Heart left ventricle (tissue), 13 donors: ENCODE data around the gene TMTC3.

ENCODE experiments used
- POLR2A ChIP-seq, 2 donors: fragments of 450-650 bp; IDR thresholded peaks; one replicate each; pipeline ENCODE4 v1.6.1; 2017; ENCODE audit warnings: antibody characterized with exemption in 2 of 2, mild to moderate bottlenecking in 2 of 2, moderate library complexity in 2 of 2
- TF ChIP-seq, protein P1 (sequence below), 12 donors: fragments of 200-600 bp; sonication (generic) in 4 of 12; IDR thresholded peaks; one replicate each; pipeline versions ENCODE4 v1.5.0 to v1.8.0; 2018 to 2022; ENCODE audit warnings: antibody characterized with exemption in 12 of 12, mild to moderate bottlenecking in 5 of 12
- donor health status: ischemic (EF 13 %, LVEDD 7.1; RV severe dilation, severe dysfunction).
- donor health status: DM: no; HTN: yes; CAD: no.
- donor health status: DM: no; HTN: no; CAD: no.
- donor health status: ischemic (EF 25% LVEDD 6.9; RV normal size, moderate dysfunction).
- donor health status: ischemic (EF 25% LVEDD 5.7; RV mildly dilated, moderate dysfunction).
- donor health status: ischemic (EF 35%, LVEDD 5.7; RV mildly dilated, moderate dysfunction).
- donor health status: nonischemic (EF 11% LVEDD 7.7; RV severe dilation, severe dysfunction).
- donor health status: DM: yes; HTN: yes; CAD: no.
- donor health status: PGD.
- donor health status: ischemic (EF 29% LVEDD 5.4; RV normal size, mild dysfunction).
- donor health status: nonischemic (EF 23%, LVEDD 6.1; RV moderate dilation, normal function).

DNA sequence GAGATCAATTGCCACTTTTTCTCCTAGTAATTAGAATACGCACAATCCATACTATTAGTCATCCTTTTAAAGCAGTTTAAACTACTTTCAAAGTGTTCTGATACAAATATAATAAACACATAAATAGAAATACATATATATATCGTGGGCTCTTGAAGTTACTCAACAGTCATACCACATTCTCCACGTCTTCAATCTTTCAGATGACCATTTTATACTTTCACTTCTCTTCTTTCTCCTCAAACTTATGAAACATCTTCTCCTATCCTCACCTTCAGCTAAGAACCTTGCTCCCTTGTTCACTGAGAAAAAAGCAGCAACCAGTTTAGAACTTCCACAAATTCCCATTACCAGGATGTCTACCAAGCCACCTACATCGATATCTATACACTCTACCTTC, 19.4 kb upstream of the TMTC3 start:
- TF ChIP-seq, protein P1, sequence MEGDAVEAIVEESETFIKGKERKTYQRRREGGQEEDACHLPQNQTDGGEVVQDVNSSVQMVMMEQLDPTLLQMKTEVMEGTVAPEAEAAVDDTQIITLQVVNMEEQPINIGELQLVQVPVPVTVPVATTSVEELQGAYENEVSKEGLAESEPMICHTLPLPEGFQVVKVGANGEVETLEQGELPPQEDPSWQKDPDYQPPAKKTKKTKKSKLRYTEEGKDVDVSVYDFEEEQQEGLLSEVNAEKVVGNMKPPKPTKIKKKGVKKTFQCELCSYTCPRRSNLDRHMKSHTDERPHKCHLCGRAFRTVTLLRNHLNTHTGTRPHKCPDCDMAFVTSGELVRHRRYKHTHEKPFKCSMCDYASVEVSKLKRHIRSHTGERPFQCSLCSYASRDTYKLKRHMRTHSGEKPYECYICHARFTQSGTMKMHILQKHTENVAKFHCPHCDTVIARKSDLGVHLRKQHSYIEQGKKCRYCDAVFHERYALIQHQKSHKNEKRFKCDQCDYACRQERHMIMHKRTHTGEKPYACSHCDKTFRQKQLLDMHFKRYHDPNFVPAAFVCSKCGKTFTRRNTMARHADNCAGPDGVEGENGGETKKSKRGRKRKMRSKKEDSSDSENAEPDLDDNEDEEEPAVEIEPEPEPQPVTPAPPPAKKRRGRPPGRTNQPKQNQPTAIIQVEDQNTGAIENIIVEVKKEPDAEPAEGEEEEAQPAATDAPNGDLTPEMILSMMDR (IDR thresholded peaks at IDR 0.05), result no peak
- TF ChIP-seq POLR2A (IDR thresholded peaks at IDR 0.05), result no peak
